Renal cortical epithelial cell (primary cell): ENCODE measurements around the gene LSAMP. TPM values are rescaled to one million over a fixed set of nuclear protein-coding genes. Genes with fewer than 3 reads are reported as not detected.

ENCODE experiments used
- DNase-seq: peaks from one replicate; pipeline ENCODE4 v3.0.0-alpha.2; 2011; ENCODE audit warnings: low read depth
- total RNA-seq: library from RNA; depleted of rRNA; stranded (reverse); fragments of >200 nt; gene quantifications from 2 replicates; pipeline ENCODE4 v1.2.3, GENCODE V29; 2014

Gene LSAMP
- total RNA-seq, 1 donor from 2014 or later: 0.55 TPM

DNA sequence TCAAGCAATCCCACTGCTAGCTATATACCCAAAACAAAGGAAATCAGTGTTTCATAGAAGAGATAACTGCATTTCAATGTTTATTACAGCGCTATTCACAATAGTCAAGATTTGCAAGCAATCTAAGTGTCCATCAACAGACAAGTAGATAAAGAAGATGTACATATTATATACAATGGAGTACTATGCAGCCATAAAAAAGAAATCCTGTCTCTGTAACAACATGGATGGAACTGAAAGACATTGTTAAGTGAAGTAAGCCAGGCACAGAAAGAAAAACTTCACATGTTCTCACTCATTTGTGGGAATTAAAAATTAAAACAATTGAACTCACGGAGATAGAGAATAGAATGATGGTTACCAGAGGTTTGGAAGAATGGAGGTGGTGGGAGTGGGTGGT lies 89.2 kb downstream of the LSAMP start:
- DNase-seq: no peak

DNA sequence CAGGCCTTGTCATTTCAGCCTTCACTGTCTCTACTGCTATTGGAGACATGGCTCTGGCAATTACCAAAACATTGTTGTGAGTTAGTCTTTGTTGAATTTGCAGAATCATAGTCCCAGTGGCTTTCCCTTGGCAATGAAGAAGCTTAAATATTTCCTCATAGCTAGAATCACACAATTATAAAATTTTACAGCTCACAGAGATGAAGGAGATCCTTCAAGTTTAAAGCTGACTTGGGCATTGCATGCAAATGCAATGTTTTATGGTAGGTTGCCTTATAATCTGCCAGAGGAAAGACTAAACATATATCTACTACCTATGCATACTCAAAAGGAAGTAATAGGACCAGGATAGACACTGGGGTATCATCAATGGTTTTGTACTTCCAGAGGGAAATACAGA lies 90.9 kb downstream of the LSAMP start:
- DNase-seq: no peak

DNA sequence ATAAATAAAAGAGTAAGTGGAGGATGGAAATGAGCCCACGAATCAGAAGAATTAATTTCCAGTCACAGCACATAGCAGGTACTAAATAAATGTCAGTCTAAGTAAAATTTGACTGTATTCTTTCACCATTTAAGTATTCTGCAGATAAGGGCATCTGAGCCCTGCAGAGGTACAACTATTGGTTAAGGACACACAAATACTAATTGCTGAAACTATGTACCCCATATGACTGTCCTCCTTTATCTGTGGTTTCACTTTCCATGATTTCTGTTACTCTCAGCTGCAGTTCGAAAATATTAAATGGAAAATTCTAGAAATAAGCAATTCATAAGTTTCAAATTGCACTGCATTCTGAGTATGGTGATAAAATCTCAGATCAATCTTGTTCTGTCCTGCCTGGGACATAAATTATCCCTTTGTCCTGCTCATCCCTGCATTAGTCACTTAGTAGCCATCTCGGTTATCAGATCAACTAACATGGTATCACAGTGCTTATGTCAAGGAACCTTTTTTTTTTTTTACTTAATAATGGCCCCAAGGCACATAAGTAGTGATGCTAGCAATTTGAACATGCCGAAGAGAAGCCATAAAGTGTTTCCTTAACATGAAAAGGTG lies 95.1 kb downstream of the LSAMP start:
- DNase-seq: no peak

- no peak for DNase-seq
These were observed 97.1 kb downstream of the LSAMP start for GRCh38 chr3:116348216-116348615.

GRCh38 chr3:116342499-116342898 lies 102.8 kb downstream of the LSAMP start:
- DNase-seq: no peak

- DNase-seq: peak; percentile 15
These were observed 103.4 kb downstream of the LSAMP start for GRCh38 chr3:116341899-116342298.

GRCh38 chr3:116341381-116341780 lies 103.9 kb downstream of the LSAMP start:
- no peak for DNase-seq

DNA sequence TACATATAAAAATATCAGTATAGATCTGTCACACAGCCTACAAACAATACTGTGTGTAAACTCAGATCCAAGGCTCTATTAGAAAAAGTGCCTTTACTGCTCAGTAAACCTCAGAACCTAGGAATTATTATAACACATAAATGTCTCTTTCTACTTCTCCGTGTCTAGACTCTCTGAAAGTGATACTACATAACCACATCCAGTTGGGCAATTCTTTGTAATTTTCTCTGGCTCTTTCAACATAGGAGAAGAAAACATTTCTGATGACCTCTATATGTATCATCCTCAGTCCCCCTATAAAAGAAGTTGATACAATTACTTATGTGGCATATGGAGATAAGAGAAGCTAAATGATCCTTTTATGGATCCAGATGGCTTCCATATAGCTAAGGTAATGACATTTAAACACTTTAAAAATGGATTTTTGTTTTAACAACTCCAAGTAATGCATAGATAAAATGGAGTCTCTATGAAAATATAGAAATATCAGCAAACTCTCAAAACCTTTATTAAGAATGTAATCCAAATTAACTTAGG lies 104.5 kb downstream of the LSAMP start:
- DNase-seq: no peak

DNA sequence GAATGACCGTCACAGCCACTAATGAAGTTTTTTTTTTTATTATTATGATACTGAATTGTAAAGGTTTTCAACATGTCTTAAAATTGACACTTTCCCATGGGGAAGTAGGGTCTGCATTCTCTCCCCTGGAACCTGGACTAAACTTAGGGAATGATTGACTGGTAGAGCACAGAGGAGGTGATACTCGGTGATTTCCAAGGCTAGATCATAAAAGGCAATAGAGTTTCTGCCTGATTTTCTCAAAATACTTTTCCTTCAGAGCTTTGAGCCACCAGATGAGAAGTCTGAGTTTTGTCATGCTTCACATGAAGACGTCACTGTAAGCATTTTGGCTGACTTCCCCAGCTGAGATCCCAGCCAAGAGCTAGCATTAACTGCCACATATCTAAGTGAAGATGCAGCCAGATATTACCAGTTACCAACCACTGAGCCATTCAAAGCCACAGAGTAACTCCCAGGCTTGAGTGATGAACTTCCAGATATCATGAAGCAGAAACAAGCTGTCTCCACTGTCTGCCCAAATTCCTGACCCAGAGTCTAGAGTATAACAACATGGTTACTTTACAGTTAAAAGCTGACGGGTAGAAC lies 105.8 kb downstream of the LSAMP start:
- DNase-seq: no peak

DNA sequence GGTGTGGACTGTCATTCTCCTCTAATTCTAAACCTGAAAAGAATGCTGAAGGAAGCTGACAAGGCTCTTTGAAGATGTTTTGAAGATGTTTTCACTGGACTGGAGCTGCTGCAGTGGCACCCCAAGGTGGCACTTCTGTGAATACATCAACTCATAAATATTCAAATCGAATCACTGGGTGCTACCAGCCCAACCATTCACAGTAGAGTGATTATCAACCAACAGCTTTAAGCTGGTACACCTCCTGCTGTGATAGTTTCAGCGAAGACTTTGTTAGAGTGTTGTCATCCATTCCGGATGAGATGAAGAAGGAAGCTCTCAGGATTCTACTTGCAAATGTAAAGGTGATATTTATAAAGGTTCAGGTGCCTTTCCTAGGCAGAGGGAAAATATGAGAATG lies 106.6 kb downstream of the LSAMP start:
- DNase-seq: no peak

GRCh38 chr3:116337229-116337628 lies 108.1 kb downstream of the LSAMP start:
- no peak for DNase-seq

GRCh38 chr3:116331380-116331779 lies 113.9 kb downstream of the LSAMP start:
- DNase-seq: no peak

DNA sequence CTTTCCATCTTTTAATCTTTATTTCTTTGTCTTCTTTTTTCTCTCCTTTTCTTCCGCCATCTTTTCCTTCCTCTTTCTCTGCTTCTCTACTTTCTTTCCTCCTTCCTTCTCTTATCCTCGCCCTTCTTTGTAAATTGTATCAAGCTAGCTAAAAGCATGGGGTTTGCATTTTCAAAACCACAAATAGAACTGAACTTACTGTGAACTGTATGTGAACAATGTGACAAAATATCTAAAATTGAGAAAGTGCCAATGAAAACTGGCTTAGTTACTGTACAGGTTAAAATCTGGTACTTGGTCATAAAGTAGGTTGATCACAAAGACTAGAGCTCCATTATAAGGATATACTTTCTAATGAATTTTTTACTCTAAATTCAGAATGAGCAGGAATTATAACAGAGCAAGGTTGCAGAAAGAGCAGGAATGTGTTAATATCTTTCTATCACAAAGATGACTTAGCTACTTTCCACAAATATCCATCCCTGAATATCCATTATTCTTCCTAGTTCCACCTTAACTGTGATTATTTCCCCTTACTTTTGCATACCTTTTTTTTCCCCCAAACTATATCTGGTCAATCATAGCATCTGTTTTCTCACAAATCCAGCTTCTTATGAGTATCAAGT lies 122.4 kb downstream of the LSAMP start:
- no peak for DNase-seq

GRCh38 chr3:116318370-116318769 lies 126.9 kb downstream of the LSAMP start:
- DNase-seq: no peak

DNA sequence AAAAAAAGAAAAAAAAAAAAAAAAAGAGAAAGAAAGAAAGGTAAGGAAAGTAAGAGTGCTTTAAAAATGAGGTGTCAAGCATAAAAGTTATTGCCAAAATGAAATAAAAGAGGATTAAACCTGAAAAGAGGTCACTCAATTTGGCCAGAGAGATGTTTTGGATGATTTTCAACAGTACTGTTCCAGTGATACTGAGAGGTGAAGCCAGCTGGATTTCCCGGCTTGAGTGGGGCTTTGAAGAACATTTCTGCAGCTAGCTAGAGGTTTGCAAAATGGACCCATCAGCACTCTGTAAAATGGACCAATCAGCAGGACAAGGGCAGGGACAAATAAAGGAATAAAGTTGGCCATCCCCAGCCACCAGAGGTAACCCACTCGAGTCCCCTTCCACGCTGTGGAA lies 128.5 kb downstream of the LSAMP start:
- DNase-seq: no peak

DNA sequence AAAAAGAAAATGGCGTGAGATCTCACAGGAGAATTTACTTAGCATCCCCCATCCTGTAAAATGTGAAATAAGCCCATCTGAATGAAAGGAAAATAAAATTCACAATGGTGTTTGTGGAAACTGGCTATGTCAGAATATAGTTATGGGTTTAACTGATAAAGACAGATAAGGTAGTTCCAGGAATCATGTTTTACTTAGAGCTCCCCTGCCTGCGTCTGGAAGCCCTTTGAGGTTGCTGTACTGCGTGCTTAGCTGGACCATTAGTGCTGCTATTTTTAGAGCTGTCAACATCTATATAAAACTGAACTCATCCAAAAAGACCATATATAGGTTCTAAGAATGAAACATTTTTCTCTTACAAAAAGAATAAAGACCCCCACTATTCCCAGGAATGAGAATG lies 130.8 kb downstream of the LSAMP start:
- no peak for DNase-seq

- DNase-seq: no peak
These were observed 138.6 kb downstream of the LSAMP start for GRCh38 chr3:116306720-116307119.

DNA sequence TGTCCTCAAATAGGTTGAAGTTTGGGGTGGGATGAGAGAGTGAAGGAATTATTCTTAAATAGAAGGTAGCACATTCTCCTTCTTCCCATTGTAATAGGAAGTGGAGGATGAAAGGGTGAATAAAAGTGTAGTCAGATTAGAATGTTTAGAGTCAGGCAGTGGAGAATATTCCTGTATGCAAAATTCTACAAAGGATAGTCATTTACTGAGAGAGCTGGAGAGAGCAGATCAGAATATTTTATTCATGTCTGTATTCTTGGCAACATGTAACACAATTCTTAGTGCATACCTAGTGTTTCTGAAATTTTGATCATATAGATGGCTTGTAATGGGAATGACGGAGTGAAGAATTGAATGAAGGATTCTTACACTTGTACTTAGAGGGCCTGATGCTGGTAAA lies 139.1 kb downstream of the LSAMP start:
- DNase-seq: no peak

DNA sequence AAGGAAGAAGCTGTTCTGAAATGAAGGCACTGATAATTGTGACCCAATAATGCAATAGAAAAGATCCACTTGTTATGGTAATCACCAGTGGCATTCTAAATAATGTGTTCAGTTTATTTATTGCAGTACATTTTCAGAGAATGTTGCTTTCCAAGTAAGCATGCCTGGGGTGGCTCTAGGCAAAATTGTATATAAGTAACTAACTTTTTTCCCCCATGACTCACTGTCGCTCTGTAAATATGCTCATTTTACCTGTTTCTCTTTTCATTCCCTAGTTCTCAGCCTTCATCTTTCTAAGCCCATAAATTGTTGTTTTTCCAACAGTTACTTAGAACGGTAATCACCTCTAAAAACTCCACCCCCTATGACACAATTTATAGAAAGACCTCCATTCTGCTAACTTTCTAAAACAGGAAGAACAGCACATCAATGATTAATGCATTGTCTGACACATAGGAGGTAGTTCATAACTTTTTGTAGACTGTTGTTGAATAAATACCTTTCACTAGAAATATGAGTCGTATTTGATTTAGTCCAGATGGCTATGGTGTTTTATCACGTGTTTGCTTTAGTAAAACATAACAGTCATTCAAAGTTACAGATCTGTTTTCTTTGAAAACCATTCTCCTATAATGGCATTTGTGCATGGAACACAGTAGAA lies 143.1 kb downstream of the LSAMP start:
- peak; percentile 53 for DNase-seq

GRCh38 chr3:116301422-116301821 lies 143.9 kb downstream of the LSAMP start:
- peak; percentile 13 for DNase-seq

GRCh38 chr3:116300226-116300625 lies 145.1 kb downstream of the LSAMP start:
- no peak for DNase-seq

GRCh38 chr3:116299646-116300081 lies 145.6 kb downstream of the LSAMP start:
- peak; percentile 51 for DNase-seq

DNA sequence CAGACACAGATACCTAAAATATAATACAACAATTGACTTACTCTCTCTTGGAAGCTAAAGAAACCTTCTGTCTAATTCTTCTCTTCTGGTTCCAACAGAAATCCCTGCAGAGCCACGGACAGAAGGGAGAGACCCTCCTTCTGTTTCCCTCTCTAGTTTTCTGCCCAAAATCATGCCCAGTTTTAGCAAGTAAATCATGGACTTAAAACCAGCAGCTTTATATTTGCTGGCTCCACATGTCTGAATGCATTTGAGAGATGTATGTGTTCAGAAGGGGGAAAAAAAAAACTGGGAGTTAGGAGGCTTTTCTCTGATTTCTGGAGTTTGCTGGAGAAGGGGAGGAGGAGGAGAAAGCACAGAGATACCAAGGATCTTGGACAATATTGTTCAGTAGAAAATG lies 147.1 kb downstream of the LSAMP start:
- DNase-seq: no peak
